PC-3 (cell line): Measurements from ENCODE around the gene XRCC6. TPM values are rescaled to one million over a fixed set of nuclear protein-coding genes. Genes with fewer than 3 reads are reported as not detected.

Experiments
- ATAC-seq: fragments of 200-7000 bp; cut with Tn5 transposase; 2 replicates; pipeline ENCODE4 v1.9.1; 2020; ENCODE audit warnings: mild to moderate bottlenecking, moderate library complexity
- BruUV-seq: library from RNA; stranded (reverse); fragments of 400-500 nt; replicated peaks from 2 replicates; lab custom pipeline; 2021; lab: Mats Ljungman, UMichigan
- CTCF ChIA-PET: fragments of 300-600 bp; sonication (Branson Sonifier 250); formaldehyde crosslinking; loops from one replicate; lab custom pipeline; 2022; ENCODE audit warnings: antibody characterized with exemption; lab: Charles Lee
- POLR2A ChIA-PET: fragments of 300-600 bp; sonication (Branson Sonifier 250); formaldehyde crosslinking; loops from one replicate; lab custom pipeline; 2022; ENCODE audit warnings: antibody characterized with exemption; ENCODE audit not compliant: unreplicated experiment; lab: Charles Lee
- DNase-seq: peaks from one replicate; pipeline ENCODE4 v3.0.0-alpha.2; 2015
- H2AFZ ChIP-seq: fragments of 300-600 bp; sonication (generic); 2 replicates; pipeline ENCODE4 v1.6.0; 2016; ENCODE audit warnings: antibody characterized with exemption, low read length
- H3F3A ChIP-seq: fragments of 300-600 bp; sonication (generic); one replicate; pipeline ENCODE4 v1.6.0; 2017; ENCODE audit warnings: antibody characterized with exemption, low read length, control low read depth, mild to moderate bottlenecking; ENCODE audit not compliant: unreplicated experiment
- H3K27ac ChIP-seq: fragments of 300-600 bp; sonication (generic); 2 replicates; pipeline ENCODE4 v1.5.1; 2016; ENCODE audit warnings: mild to moderate bottlenecking, low read length
- H3K27me3 ChIP-seq: fragments of 300-600 bp; sonication (generic); 2 replicates; pipeline ENCODE4 v1.6.1; 2016; ENCODE audit warnings: low read length, mixed read lengths
- H3K36me3 ChIP-seq: fragments of 300-600 bp; sonication (generic); 2 replicates; pipeline ENCODE4 v1.6.1; 2016; ENCODE audit warnings: low read depth, mixed run types, low read length, mixed read lengths
- H3K4me1 ChIP-seq: fragments of 300-600 bp; sonication (generic); 2 replicates; pipeline ENCODE4 v1.5.1; 2016; ENCODE audit warnings: low read length; ENCODE audit not compliant: insufficient read depth
- H3K4me2 ChIP-seq: fragments of 300-600 bp; sonication (generic); 2 replicates; pipeline ENCODE4 v1.6.0; 2016; ENCODE audit warnings: low read length
- H3K4me3 ChIP-seq: fragments of 300-600 bp; sonication (generic); 2 replicates; pipeline ENCODE4 v1.5.1; 2016; ENCODE audit warnings: mild to moderate bottlenecking, low read length, mixed read lengths
- H3K79me2 ChIP-seq: fragments of 300-600 bp; sonication (generic); 2 replicates; pipeline ENCODE4 v1.6.1; 2017; ENCODE audit warnings: low read length, mixed read lengths
- H3K9ac ChIP-seq: fragments of 300-600 bp; sonication (generic); 2 replicates; pipeline ENCODE4 v1.6.0; 2016; ENCODE audit warnings: mild to moderate bottlenecking, low read length
- H3K9me2 ChIP-seq: fragments of 300-600 bp; sonication (generic); replicated peaks from 2 replicates; pipeline ENCODE4 v1.6.1; 2016; ENCODE audit warnings: mixed run types, low read length, mixed read lengths
- H3K9me3 ChIP-seq: fragments of 300-600 bp; sonication (generic); 2 replicates; pipeline ENCODE4 v1.6.1; 2016; ENCODE audit warnings: low read length, mixed read lengths
- H4K20me1 ChIP-seq: fragments of 300-600 bp; sonication (generic); 2 replicates; pipeline ENCODE4 v1.6.1; 2016; ENCODE audit warnings: low read length, mixed read lengths
- CTCF ChIP-seq: fragments of 300-600 bp; sonication (generic); conservative IDR thresholded peaks from 2 replicates; pipeline ENCODE4 v1.5.1; 2017; ENCODE audit warnings: antibody characterized with exemption, low read depth, mild to moderate bottlenecking, low read length
- EZH2 ChIP-seq: fragments of 300-600 bp; sonication (generic); IDR thresholded peaks from one replicate; pipeline ENCODE4 v1.6.1; 2017; ENCODE audit warnings: antibody characterized with exemption, mild to moderate bottlenecking, low read length; ENCODE audit not compliant: unreplicated experiment
- EZH2phosphoT487 ChIP-seq: fragments of 300-600 bp; sonication (generic); IDR thresholded peaks from 2 replicates; pipeline ENCODE4 v1.6.1; 2018; ENCODE audit warnings: mild to moderate bottlenecking, antibody characterized with exemption, low read length, borderline replicate concordance
- intact Hi-C: fragments of 100-400 bp; cut with micrococcal nuclease; formaldehyde crosslinking; loops from 2 replicates; pipeline ENCODE4 v1.9.0; 2023
- total RNA-seq: library from RNA; depleted of rRNA; stranded (reverse); fragments of >200 nt; gene quantifications from 2 replicates; pipeline ENCODE4 v1.2.3, GENCODE V29; 2014

XRCC6 gene
- total RNA-seq, 1 experiment from 2014 or later: 432 TPM

- H2AFZ ChIP-seq: no peak overlapping the region
- H3K36me3 ChIP-seq: peaks cover 25% of the 10 kb centered on the region
- peak overlapping the region; percentile 82 for H3K4me3 ChIP-seq
- no peaks in the 10 kb centered on the region for H3K9me3 ChIP-seq
- H4K20me1 ChIP-seq: peaks cover 8% of the 10 kb centered on the region; the same call in 1 of the 2 replicates
- H3K27me3 ChIP-seq: no peaks in the 10 kb centered on the region
- H3F3A ChIP-seq: no peaks in the 10 kb centered on the region
- peak overlapping the region; percentile 94 for H3K9ac ChIP-seq
- CTCF ChIA-PET: no interaction called here
- BruUV-seq: no TSS peak
- TF ChIP-seq EZH2phosphoT487 (no peak), EZH2 (no peak), CTCF (no peak)
- no peaks in the 10 kb centered on the region for H3K9me2 ChIP-seq
- H3K79me2 ChIP-seq: peaks cover 87% of the 10 kb centered on the region
- no peak for DNase-seq
- H3K4me2 ChIP-seq: peak overlapping the region; percentile 79
- POLR2A ChIA-PET: no interaction called here
- H3K4me1 ChIP-seq: peaks cover 11% of the 10 kb centered on the region; the same call in 1 of the 2 replicates
- H3K27ac ChIP-seq: peak overlapping the region; percentile 69; the same call in 1 of the 2 replicates
- intact Hi-C loops: loop anchor here (2.0 kb wide), 1 partner anchor 15 kb away; no protein-coding TSS in a partner anchor
- peak; percentile 9; the same call in 1 of the 2 replicates for ATAC-seq
Measured at GRCh38 chr22:41681616-41682015, 60.5 kb downstream of the XRCC6 start.

- Histone ChIP-seq H3K9me2 (no peaks in the 10 kb centered on the region), H3K27me3 (no peaks in the 10 kb centered on the region), H3K9ac (peak overlapping the region; percentile 94), H2AFZ (peak overlapping the region; percentile 41), H3K36me3 (peaks cover 25% of the 10 kb centered on the region), H3F3A (no peaks in the 10 kb centered on the region), H3K4me1 (peaks cover 15% of the 10 kb centered on the region; the same call in 1 of the 2 replicates), H3K9me3 (no peaks in the 10 kb centered on the region), H3K27ac (peak overlapping the region; percentile 69), H3K79me2 (peaks cover 92% of the 10 kb centered on the region), H3K4me3 (peak overlapping the region; percentile 82), H4K20me1 (peaks cover 11% of the 10 kb centered on the region), H3K4me2 (peak overlapping the region; percentile 79)
- peak; percentile 85 for DNase-seq
- intact Hi-C loops: loop anchor here (2.0 kb wide), 1 partner anchor 15 kb away; no protein-coding TSS in a partner anchor
- BruUV-seq: TSS peak; percentile 68
- no peak for TF ChIP-seq EZH2phosphoT487
- no peak for TF ChIP-seq CTCF
- TF ChIP-seq EZH2: no peak
- CTCF ChIA-PET: no interaction called here
- POLR2A ChIA-PET: no interaction called here
- peak; percentile 97 for ATAC-seq
Measured at GRCh38 chr22:41682033-41682807, 61.1 kb downstream of the XRCC6 start.

- peak overlapping the region; percentile 79 for H3K4me2 ChIP-seq
- no peaks in the 10 kb centered on the region for H3K9me3 ChIP-seq
- H3K27me3 ChIP-seq: no peaks in the 10 kb centered on the region
- no peak for ATAC-seq
- no TSS peak for BruUV-seq
- no peak overlapping the region for H3K9ac ChIP-seq
- peaks cover 95% of the 10 kb centered on the region for H3K79me2 ChIP-seq
- no peaks in the 10 kb centered on the region for H3F3A ChIP-seq
- TF ChIP-seq CTCF (no peak), EZH2phosphoT487 (no peak), EZH2 (no peak)
- DNase-seq: no peak
- intact Hi-C loops: loop anchor here (2.0 kb wide), 1 partner anchor 16 kb away; no protein-coding TSS in a partner anchor
- peaks cover 17% of the 10 kb centered on the region; the same call in 1 of the 2 replicates for H3K4me1 ChIP-seq
- POLR2A ChIA-PET: no interaction called here
- no peaks in the 10 kb centered on the region for H3K9me2 ChIP-seq
- peaks cover 25% of the 10 kb centered on the region for H3K36me3 ChIP-seq
- H3K27ac ChIP-seq: no peak overlapping the region
- no peak overlapping the region for H2AFZ ChIP-seq
- peaks cover 17% of the 10 kb centered on the region for H4K20me1 ChIP-seq
- CTCF ChIA-PET: no interaction called here
- peak overlapping the region; percentile 82; the same call in 1 of the 2 replicates for H3K4me3 ChIP-seq
Measured at GRCh38 chr22:41683052-41683451, 62.0 kb downstream of the XRCC6 start.
